GM12878 (cell line): ENCODE data around the gene ADAM10. TPM values are rescaled to one million over a fixed set of nuclear protein-coding genes. Genes with fewer than 3 reads are reported as not detected.
A peak's percentile ranks its signal among the peaks of the same experiment; 100 is the strongest.

Source experiments
- ATF7 ChIP-seq: fragments of 450-650 bp; IDR thresholded peaks from 2 replicates; pipeline ENCODE4 v1.6.1; 2016; ENCODE audit warnings: low read depth, mild to moderate bottlenecking
- BHLHE40 ChIP-seq, 2 experiments: fragments of 450-650 bp in 1 of 2; IDR thresholded peaks; 2 replicates each; pipeline ENCODE4 v1.6.1; 2011 to 2017; ENCODE audit warnings: low read depth in 2 of 2, borderline replicate concordance in 1 of 2, improper control_type of control experiment in 1 of 2, low read length in 1 of 2, mild to moderate bottlenecking in 1 of 2
- BRCA1 ChIP-seq: IDR thresholded peaks from 2 replicates; pipeline ENCODE4 v1.6.1; 2011; ENCODE audit warnings: low read depth, low read length, improper control_type of control experiment
- CBX5 ChIP-seq: sonication (generic); IDR thresholded peaks from 2 replicates; pipeline ENCODE4 v1.6.1; 2016; ENCODE audit warnings: low read depth, moderate library complexity, mild to moderate bottlenecking, inconsistent platforms
- CREM ChIP-seq: IDR thresholded peaks from 2 replicates; pipeline ENCODE4 v1.6.1; 2014; ENCODE audit warnings: antibody characterized with exemption, low read depth
- DPF2 ChIP-seq: fragments of 450-650 bp; IDR thresholded peaks from 2 replicates; pipeline ENCODE4 v1.6.1; 2017; ENCODE audit warnings: mild to moderate bottlenecking
- ELK1 ChIP-seq: IDR thresholded peaks from 2 replicates; pipeline ENCODE4 v1.6.1; 2012; ENCODE audit warnings: low read depth, low read length, improper control_type of control experiment
- EP300 ChIP-seq, 2 experiments: fragments of 150-350 bp in 1 of 2; IDR thresholded peaks; 2 replicates each; pipeline ENCODE4 v1.6.1; 2011 to 2012; ENCODE audit warnings: low read depth in 2 of 2, low read length in 2 of 2, borderline replicate concordance in 1 of 2, improper control_type of control experiment in 1 of 2, inconsistent platforms in 1 of 2; ENCODE audit not compliant: control insufficient read depth in 1 of 2
- FOXK2 ChIP-seq: fragments of 450-650 bp; IDR thresholded peaks from 2 replicates; pipeline ENCODE4 v1.6.1; 2017; ENCODE audit warnings: mild to moderate bottlenecking, moderate library complexity
- HDAC6 ChIP-seq: fragments of 200-600 bp; sonication (generic); IDR thresholded peaks from one replicate; pipeline ENCODE4 v1.8.0; 2017; ENCODE audit warnings: antibody characterized with exemption; ENCODE audit not compliant: unreplicated experiment
- HSF1 ChIP-seq: fragments of 150-350 bp; IDR thresholded peaks from 2 replicates; pipeline ENCODE4 v1.6.1; 2014; ENCODE audit warnings: mild to moderate bottlenecking, low read depth, low read length
- IKZF2 ChIP-seq, 2 experiments: fragments of 450-650 bp; IDR thresholded peaks; 2 replicates each; pipeline ENCODE4 v1.6.1; 2017; ENCODE audit warnings: mild to moderate bottlenecking in 2 of 2, moderate library complexity in 2 of 2
- NBN ChIP-seq: fragments of 450-650 bp; IDR thresholded peaks from 2 replicates; pipeline ENCODE4 v1.6.1; 2016
- NFXL1 ChIP-seq: fragments of 450-650 bp; IDR thresholded peaks from 2 replicates; pipeline ENCODE4 v1.6.1; 2017; ENCODE audit warnings: antibody characterized with exemption, mild to moderate bottlenecking, borderline replicate concordance
- POLR2AphosphoS2 ChIP-seq: IDR thresholded peaks from 2 replicates; pipeline ENCODE4 v1.6.1; 2011; ENCODE audit warnings: low read depth, mild to moderate bottlenecking, low read length, improper control_type of control experiment, moderate library complexity
- POLR2AphosphoS5 ChIP-seq: IDR thresholded peaks from 2 replicates; pipeline ENCODE4 v1.6.1; 2011; ENCODE audit warnings: mild to moderate bottlenecking, low read length, inconsistent platforms
- RFX5 ChIP-seq: IDR thresholded peaks from 2 replicates; pipeline ENCODE4 v1.6.1; 2011; ENCODE audit warnings: low read depth, low read length, improper control_type of control experiment
- RUNX3 ChIP-seq: IDR thresholded peaks from 2 replicates; pipeline ENCODE4 v1.6.1; 2012; ENCODE audit warnings: low read length, inconsistent platforms
- SKIL ChIP-seq: fragments of 450-650 bp; IDR thresholded peaks from 2 replicates; pipeline ENCODE4 v1.6.1; 2017; ENCODE audit warnings: mild to moderate bottlenecking, low read depth, inconsistent platforms; ENCODE audit not compliant: poor library complexity, severe bottlenecking
- SMARCA5 ChIP-seq: fragments of 450-650 bp; IDR thresholded peaks from 2 replicates; pipeline ENCODE4 v1.6.1; 2017; ENCODE audit warnings: mild to moderate bottlenecking
- YBX1 ChIP-seq: fragments of 450-650 bp; IDR thresholded peaks from 2 replicates; pipeline ENCODE4 v1.6.1; 2016; ENCODE audit warnings: antibody characterized with exemption
- polyA plus RNA-seq, 11 experiments: library from polyadenylated mRNA; depleted of rRNA in 4 of 11; unstranded in 6 of 11; stranded (reverse) in 5 of 11; fragments of >200 nt; fragmentation: Nextera tagmentation in 4 of 11; fragmentation: Illumina TruSeq in 1 of 11; extraction: Ambion mirVana in 4 of 11; extraction: Trizol in 1 of 11; gene quantifications; 1 replicate in 1 of 11; 2 replicates in 10 of 11; pipeline versions ENCODE4 v1.2.1 to v1.2.3, GENCODE V29; 2011 to 2016; ENCODE audit warnings: inconsistent platforms in 2 of 11, missing spikeins in 2 of 11, low read depth in 1 of 11
- total RNA-seq, 4 experiments: library from RNA; depleted of rRNA in 3 of 4; stranded (reverse); fragments of >200 nt in 3 of 4; fragmentation: Illumina TruSeq in 1 of 4; extraction: Trizol in 1 of 4; gene quantifications; 2 replicates each; pipeline versions ENCODE4 v1.2.1 to v1.2.3, GENCODE V29; 2013 to 2021
- TF ChIP-seq, protein P1 (sequence below): fragments of 450-650 bp; IDR thresholded peaks from 2 replicates; pipeline ENCODE4 v1.6.1; 2016; ENCODE audit warnings: mild to moderate bottlenecking

Gene ADAM10
- total and polyA plus RNA-seq, 10 of the 15 experiments (the other 5 are each of a cell fraction or from before 2014, with no cell fraction given), result 10.0 to 88.9 (median 51.7) TPM

DNA sequence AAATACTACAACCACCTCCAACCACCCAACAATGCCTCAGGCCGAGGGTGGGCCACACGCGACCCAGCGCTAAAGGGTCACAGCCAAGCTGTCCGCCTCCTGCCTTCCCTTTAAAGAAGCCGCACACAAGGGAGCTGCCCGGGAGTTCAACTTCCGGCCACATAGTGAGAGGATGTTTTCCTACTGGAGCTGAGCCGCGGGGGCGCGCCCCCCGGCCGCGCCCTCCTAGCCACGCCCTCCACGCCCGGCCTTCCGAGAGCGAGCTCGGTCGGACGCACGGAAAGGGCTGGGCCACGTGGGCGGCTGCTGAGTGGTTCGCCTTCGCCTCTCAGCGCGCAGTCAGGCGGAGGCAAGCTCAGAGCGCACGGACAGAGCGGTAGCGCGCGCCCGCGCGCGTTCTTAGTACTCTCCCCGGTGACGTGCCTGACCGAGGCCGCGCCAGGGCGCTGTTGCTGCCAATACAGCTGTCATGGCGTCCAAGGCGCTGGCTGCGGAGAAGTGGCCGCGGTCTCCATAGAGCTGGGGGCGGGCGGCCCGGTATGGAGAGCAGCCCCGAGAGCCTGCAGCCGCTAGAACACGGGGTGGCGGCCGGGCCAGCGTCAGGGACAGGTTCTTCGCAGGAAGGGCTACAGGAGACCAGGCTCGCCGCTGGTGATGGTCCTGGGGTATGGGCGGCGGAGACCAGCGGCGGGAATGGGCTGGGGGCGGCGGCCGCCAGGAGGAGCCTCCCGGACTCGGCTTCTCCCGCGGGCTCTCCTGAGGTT is 21.5 kb upstream of the ADAM10 start, which contains the start of gene MINDY2 (continued):
- TF ChIP-seq ELK1, result peak; percentile 70; the same call in 1 of the 2 replicates
- TF ChIP-seq POLR2AphosphoS2, result peak; percentile 80; the same call in 1 of the 2 replicates
- TF ChIP-seq, protein P1, sequence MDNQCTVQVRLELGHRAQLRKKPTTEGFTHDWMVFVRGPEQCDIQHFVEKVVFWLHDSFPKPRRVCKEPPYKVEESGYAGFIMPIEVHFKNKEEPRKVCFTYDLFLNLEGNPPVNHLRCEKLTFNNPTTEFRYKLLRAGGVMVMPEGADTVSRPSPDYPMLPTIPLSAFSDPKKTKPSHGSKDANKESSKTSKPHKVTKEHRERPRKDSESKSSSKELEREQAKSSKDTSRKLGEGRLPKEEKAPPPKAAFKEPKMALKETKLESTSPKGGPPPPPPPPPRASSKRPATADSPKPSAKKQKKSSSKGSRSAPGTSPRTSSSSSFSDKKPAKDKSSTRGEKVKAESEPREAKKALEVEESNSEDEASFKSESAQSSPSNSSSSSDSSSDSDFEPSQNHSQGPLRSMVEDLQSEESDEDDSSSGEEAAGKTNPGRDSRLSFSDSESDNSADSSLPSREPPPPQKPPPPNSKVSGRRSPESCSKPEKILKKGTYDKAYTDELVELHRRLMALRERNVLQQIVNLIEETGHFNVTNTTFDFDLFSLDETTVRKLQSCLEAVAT, result peak; percentile 47; the same call in 1 of the 2 replicates
- TF ChIP-seq YBX1, result no peak
- TF ChIP-seq SMARCA5, result peak; percentile 87
- no peak for TF ChIP-seq NFXL1
- TF ChIP-seq BHLHE40 (IDR thresholded peaks at IDR 0.05; ENCODE audit: borderline replicate concordance in 1 of 2, low read depth in 2 of 2, low read length in 1 of 2), result peak; percentile 42 to 88; a peak in 2 of 4 replicates
- peak; percentile 33; the same call in 1 of the 2 replicates for TF ChIP-seq RUNX3
- TF ChIP-seq CBX5, result 0 out of 2 replicates have a peak, but pooled peaks have one; percentile 61
- peak; percentile 85 for TF ChIP-seq POLR2AphosphoS5
- no peak for TF ChIP-seq ATF7
- no peak for TF ChIP-seq EP300 (IDR thresholded peaks at IDR 0.05; ENCODE audit: borderline replicate concordance in 1 of 2, control insufficient read depth in 1 of 2, low read depth in 2 of 2, low read length in 2 of 2)
- TF ChIP-seq FOXK2, result peak; percentile 39; the same call in 1 of the 2 replicates
- peak; percentile 73; the same call in 1 of the 2 replicates for TF ChIP-seq RFX5
- TF ChIP-seq CREM, result peak; percentile 71
- peak; percentile 25; the same call in 1 of the 2 replicates for TF ChIP-seq DPF2
- no peak for TF ChIP-seq BRCA1
- no peak for TF ChIP-seq HSF1
- TF ChIP-seq IKZF2 (IDR thresholded peaks at IDR 0.05), result peak; percentile 90 to 92
- peak; percentile 56; the same call in 1 of the 2 replicates for TF ChIP-seq NBN
- TF ChIP-seq HDAC6, result no peak
- no peak for TF ChIP-seq SKIL
